GM18861 (cell line): ENCODE results near the gene METAP1D.
A peak's percentile ranks its signal among the peaks of the same experiment; 100 is the strongest.
"Not testable (repeated sequence)": the region's sequence is repeated elsewhere in the genome, so short reads cannot be mapped to it uniquely, and the experiment has no call there.

Source experiments
- ATAC-seq: cut with Tn5 transposase; IDR thresholded peaks from one replicate; pipeline ENCODE4 v1.9.1; 2021; ENCODE audit not compliant: unreplicated experiment

METAP1D gene

GRCh38 chr2:171996021-171996420, 3.7 kb upstream of the METAP1D start:
- ATAC-seq = no peak

- not testable (repeated sequence) for ATAC-seq
These were observed 2.7 kb upstream of the METAP1D start for GRCh38 chr2:171997031-171997430.

DNA sequence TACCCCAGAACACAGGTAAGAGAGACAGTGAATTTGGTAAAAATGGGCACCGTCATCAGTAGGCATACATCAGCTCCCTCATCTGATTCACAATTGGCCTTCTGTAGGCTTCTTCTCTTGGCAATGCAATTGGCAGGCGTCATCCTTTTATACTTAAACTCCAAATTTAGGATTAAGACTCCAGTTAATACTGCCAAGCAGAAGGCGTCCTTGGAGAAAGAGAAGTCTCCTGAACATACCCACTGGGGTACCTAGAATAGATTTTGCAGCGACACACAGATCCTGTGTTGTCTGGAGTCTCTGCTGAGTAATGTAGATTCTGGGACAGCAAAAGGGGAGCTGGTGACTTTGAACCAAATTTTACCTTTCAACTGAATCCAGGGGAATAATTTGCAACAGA, 592 bp upstream of the METAP1D start:
- ATAC-seq = no peak

- ATAC-seq = no peak
These were observed 1.1 kb downstream of the METAP1D start for GRCh38 chr2:172000696-172001361.

DNA sequence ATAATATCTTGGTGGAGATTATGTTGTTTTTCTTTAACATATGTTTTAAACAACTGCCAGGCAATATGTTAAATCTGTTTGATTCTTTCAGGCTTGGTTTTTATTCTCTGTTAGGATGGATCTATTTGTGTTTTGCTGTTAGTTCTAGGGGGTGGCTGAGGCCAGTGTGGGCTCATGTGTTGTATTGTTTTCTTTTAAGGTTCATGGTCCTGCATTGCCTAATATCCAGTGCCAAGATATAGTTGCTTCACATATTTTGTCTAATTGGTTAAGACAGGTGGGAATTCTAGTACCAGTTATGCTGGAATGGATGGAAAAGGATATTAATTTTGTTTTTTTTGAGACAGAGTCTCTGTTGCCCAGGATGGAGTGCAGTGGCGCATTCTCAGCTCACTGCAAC, 7.6 kb downstream of the METAP1D start:
- no peak for ATAC-seq

GRCh38 chr2:172009823-172010222, 10.1 kb downstream of the METAP1D start:
- no peak for ATAC-seq

- ATAC-seq = no peak
These were observed 12.2 kb downstream of the METAP1D start for GRCh38 chr2:172011812-172012575.

DNA sequence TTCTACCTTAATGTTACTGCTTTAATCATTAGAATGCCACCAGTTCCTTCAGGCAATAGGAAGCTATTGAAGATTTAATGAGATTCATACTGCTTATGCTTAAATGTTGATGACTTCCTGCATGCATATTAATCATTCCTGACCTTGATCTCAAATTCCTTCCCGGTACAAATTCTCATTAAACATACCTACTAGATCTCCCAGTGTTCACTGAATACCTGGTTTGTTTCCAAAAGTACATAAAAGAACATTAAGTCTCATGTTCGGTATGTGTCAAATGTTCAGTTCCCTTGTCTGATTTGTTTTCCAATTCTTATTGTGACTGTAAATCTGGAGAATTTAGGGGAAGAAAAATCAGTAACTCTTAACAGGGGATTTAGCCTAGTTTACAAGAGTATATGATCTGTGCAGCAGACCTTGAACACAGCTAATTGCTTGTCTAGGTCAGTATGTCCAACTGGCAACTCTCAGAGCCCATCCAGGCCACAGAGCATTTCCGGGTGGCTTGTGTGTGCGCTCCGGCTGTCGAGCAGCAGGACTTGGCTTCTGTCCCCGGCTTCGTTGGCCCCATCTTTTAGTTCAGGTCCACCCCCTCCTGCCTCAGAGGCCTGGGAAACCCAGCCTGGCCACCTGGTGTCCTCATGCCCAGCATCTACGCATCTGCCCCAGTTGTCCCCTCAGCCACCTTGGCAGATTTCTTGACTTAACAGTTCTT, 13.1 kb downstream of the METAP1D start:
- no peak for ATAC-seq

GRCh38 chr2:172013396-172013795, 13.6 kb downstream of the METAP1D start:
- ATAC-seq = peak; percentile 86

DNA sequence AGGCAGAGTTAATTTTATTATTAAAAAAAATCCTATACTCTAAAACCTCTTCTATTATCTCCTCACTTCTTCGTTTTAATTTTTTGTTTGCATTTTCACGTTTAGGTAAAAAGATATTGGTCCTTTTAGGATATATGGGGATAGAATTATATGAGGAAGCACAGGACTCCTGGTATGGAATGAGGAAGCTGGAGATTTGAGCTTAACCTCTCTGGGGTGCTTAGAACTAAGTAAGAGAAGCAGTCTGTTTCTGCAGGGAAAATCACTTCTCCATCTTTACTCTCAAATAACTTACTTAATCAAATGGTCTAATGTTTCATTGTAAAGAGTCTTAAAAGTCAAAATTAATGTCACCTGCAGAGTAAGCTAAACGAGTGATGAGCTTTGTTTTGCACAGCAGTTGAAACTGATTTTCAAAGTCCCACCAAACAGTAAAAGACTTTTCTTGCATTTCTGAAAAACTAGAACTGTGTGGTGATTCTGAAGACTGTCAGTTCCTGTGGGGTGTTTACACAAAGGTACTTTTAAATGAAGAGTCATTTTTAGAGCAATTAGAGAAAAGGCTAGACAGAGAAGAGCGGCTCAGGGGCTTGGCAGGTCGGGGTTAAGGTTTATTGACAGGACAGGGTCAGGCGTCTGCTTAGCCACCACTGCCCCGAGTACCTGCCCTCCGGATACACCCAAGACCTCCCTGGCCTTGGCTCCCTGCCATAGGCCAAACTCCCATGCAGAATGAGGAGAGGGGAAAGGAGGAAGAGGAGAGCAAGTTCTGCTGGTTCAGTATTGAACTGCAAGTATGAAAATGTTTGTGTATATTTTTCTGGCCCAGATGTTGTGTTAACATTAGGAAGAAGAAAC, 21.6 kb downstream of the METAP1D start:
- no peak for ATAC-seq

GRCh38 chr2:172021955-172022354, 22.2 kb downstream of the METAP1D start:
- no peak for ATAC-seq

DNA sequence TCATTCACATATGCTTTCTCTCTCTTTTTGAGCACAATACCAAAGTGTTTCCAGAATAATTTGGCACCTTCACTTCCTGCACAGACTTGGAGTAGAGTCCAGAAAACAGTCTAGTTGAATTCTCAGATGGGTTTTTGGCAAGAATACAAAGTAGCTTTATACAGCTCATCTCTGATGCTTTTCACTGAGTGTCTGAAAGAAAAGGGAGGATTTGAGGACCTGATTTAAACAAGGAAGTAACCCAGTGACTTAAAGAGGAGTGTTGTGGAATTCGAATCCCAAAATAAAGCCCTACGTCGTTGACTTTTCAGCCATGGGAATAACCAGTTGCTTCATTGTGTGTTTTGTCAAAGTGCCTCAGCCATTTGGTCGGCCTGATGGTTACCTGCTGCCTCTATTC, 31.8 kb downstream of the METAP1D start:
- no peak for ATAC-seq

GRCh38 chr2:172038121-172038520, 38.4 kb downstream of the METAP1D start:
- no peak for ATAC-seq

GRCh38 chr2:172038604-172039003, 38.9 kb downstream of the METAP1D start:
- no peak for ATAC-seq

DNA sequence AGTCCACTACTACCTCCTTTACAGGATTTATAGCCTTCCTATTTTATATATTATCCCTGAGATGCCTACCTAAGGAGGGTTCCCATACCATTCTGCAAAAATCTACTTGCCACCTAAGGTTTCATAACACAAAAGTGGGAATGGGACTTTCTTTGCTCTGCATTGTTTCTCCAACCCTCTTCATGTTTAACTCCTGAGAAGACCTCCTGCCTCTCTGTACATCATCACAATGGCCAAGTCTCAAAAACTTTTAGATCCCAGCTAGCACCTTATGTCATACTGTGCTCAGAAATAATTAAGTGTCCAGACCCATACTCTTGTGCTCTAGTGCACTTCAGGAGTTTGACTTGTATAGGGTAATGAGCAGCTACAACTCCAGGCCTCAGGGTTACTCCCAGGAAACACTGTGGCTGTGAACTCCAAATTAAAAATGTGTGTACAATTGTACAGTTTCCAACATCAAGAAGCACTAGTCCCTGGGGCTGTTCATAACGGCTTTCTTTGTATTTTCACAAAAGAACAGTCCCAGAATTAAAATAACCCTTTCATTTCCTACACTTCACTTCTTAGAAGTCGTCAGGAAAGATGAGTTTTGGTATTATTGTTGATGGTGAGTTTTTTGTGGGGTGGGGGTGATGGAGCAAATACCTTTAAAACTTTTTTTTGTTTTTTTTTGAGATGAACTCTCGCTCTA, 39.4 kb downstream of the METAP1D start:
- ATAC-seq = no peak

GRCh38 chr2:172040311-172040710, 40.6 kb downstream of the METAP1D start:
- no peak for ATAC-seq

- ATAC-seq = no peak
These were observed 46.4 kb downstream of the METAP1D start for GRCh38 chr2:172046080-172046678.

GRCh38 chr2:172046866-172047565, 47.3 kb downstream of the METAP1D start:
- ATAC-seq = no peak
